WTC11 (cell line): ENCODE data around the gene PTK6. TPM values are rescaled to one million over a fixed set of nuclear protein-coding genes. Genes with fewer than 3 reads are reported as not detected.
"Not testable (repeated sequence)": the region's sequence is repeated elsewhere in the genome, so short reads cannot be mapped to it uniquely, and the experiment has no call there.

Experiments used
- ATAC-seq: fragments of 200-7000 bp; cut with Tn5 transposase; 2 replicates; pipeline ENCODE4 v1.10.0; 2021; ENCODE audit warnings: mild to moderate bottlenecking, moderate library complexity
- CTCF ChIA-PET: fragments of 300-600 bp; sonication (Branson Sonifier 250); formaldehyde crosslinking; loops from one replicate; lab custom pipeline; 2021; ENCODE audit warnings: antibody characterized with exemption; lab: Charles Lee
- POLR2A ChIA-PET: fragments of 350-600 bp; sonication (Branson Sonifier 250); formaldehyde crosslinking; loops from one replicate; lab custom pipeline; 2021; ENCODE audit warnings: antibody characterized with exemption; lab: Charles Lee
- DNase-seq: peaks from one replicate; pipeline ENCODE4 v3.0.0; 2021; ENCODE audit warnings: low spot score
- H3K27ac Mint-ChIP-seq: 2 replicates; pipeline ENCODE4 v1.8.0; 2021; ENCODE audit warnings: mixed read lengths
- H3K27me3 Mint-ChIP-seq: 2 replicates; pipeline ENCODE4 v1.8.0; 2021; ENCODE audit warnings: low read depth, mild to moderate bottlenecking, moderate library complexity, mixed read lengths
- H3K36me3 Mint-ChIP-seq: 2 replicates; pipeline ENCODE4 v1.8.0; 2021; ENCODE audit warnings: mixed read lengths
- H3K4me1 Mint-ChIP-seq: 2 replicates; pipeline ENCODE4 v1.8.0; 2022; ENCODE audit warnings: mixed read lengths
- H3K4me3 Mint-ChIP-seq: 2 replicates; pipeline ENCODE4 v1.8.0; 2021; ENCODE audit warnings: mild to moderate bottlenecking, moderate library complexity, mixed read lengths
- H3K9me3 Mint-ChIP-seq: 2 replicates; pipeline ENCODE4 v1.8.0; 2021; ENCODE audit warnings: mixed read lengths
- ATF1 ChIP-seq: sonication (generic); formaldehyde crosslinking; IDR thresholded peaks from 2 replicates; pipeline ENCODE4 v1.8.1; 2023; ENCODE audit warnings: mild to moderate bottlenecking, moderate library complexity, missing genetic modification reagents
- ATF6 ChIP-seq: sonication (generic); formaldehyde crosslinking; IDR thresholded peaks from 2 replicates; pipeline ENCODE4 v1.8.1; 2023; ENCODE audit warnings: mild to moderate bottlenecking, missing genetic modification reagents
- CREB1 ChIP-seq: sonication (generic); formaldehyde crosslinking; IDR thresholded peaks from 2 replicates; pipeline ENCODE4 v1.8.0; 2023; ENCODE audit warnings: mild to moderate bottlenecking, missing genetic modification reagents
- FOXK1 ChIP-seq: sonication (generic); formaldehyde crosslinking; IDR thresholded peaks from 2 replicates; pipeline ENCODE4 v1.8.0; 2022; ENCODE audit warnings: mild to moderate bottlenecking, moderate library complexity, missing genetic modification reagents
- GRHL2 ChIP-seq: fragments of 250-450 bp; sonication (Bioruptor Pico); IDR thresholded peaks from 2 replicates; pipeline ENCODE4 v1.8.0; 2022; ENCODE audit warnings: mild to moderate bottlenecking, moderate library complexity; ENCODE audit not compliant: insufficient replicate concordance, severe bottlenecking
- HMGA2 ChIP-seq: fragments of 250-450 bp; sonication (Bioruptor Pico); IDR thresholded peaks from 2 replicates; pipeline ENCODE4 v1.4.0; 2021; ENCODE audit warnings: mild to moderate bottlenecking, moderate library complexity
- IRF1 ChIP-seq: sonication (generic); formaldehyde crosslinking; IDR thresholded peaks from 2 replicates; pipeline ENCODE4 v1.8.0; 2023; ENCODE audit warnings: missing genetic modification reagents
- JUN ChIP-seq: sonication (generic); formaldehyde crosslinking; IDR thresholded peaks from 2 replicates; pipeline ENCODE4 v1.8.0; 2023; ENCODE audit warnings: mild to moderate bottlenecking, missing genetic modification reagents
- NFE2L1 ChIP-seq: sonication (generic); formaldehyde crosslinking; IDR thresholded peaks from 2 replicates; pipeline ENCODE4 v1.8.1; 2023; ENCODE audit warnings: missing genetic modification reagents
- NR1H2 ChIP-seq: sonication (generic); formaldehyde crosslinking; IDR thresholded peaks from 2 replicates; pipeline ENCODE4 v1.9.0; 2021; ENCODE audit warnings: mild to moderate bottlenecking, moderate library complexity, missing genetic modification reagents
- PRDM15 ChIP-seq: sonication (generic); formaldehyde crosslinking; IDR thresholded peaks from 2 replicates; pipeline ENCODE4 v1.8.0; 2022; ENCODE audit warnings: missing genetic modification reagents
- RELA ChIP-seq: sonication (generic); formaldehyde crosslinking; IDR thresholded peaks from 2 replicates; pipeline ENCODE4 v1.8.1; 2022; ENCODE audit warnings: missing genetic modification reagents, mild to moderate bottlenecking, borderline replicate concordance
- TEAD1 ChIP-seq: sonication (generic); formaldehyde crosslinking; IDR thresholded peaks from 2 replicates; pipeline ENCODE4 v1.8.0; 2022; ENCODE audit warnings: mild to moderate bottlenecking, missing genetic modification reagents
- USF1 ChIP-seq: sonication (generic); formaldehyde crosslinking; IDR thresholded peaks from 2 replicates; pipeline ENCODE4 v1.8.0; 2022; ENCODE audit warnings: mild to moderate bottlenecking, missing genetic modification reagents
- USF2 ChIP-seq: sonication (generic); formaldehyde crosslinking; IDR thresholded peaks from 2 replicates; pipeline ENCODE4 v1.8.1; 2023; ENCODE audit warnings: mild to moderate bottlenecking, missing genetic modification reagents, moderate library complexity
- ZNF138 ChIP-seq: sonication (generic); formaldehyde crosslinking; conservative IDR thresholded peaks from 2 replicates; pipeline ENCODE4 v1.8.1; 2022; ENCODE audit warnings: mild to moderate bottlenecking, moderate library complexity, missing genetic modification reagents
- ZNF232 ChIP-seq: sonication (generic); formaldehyde crosslinking; IDR thresholded peaks from 2 replicates; pipeline ENCODE4 v1.8.0; 2022; ENCODE audit warnings: mild to moderate bottlenecking, missing genetic modification reagents
- ZNF425 ChIP-seq: fragments of 250-450 bp; sonication (Bioruptor Pico); conservative IDR thresholded peaks from 2 replicates; pipeline ENCODE4 v1.9.0; 2021; ENCODE audit warnings: mild to moderate bottlenecking
- ZNF512 ChIP-seq: sonication (generic); formaldehyde crosslinking; IDR thresholded peaks from 2 replicates; pipeline ENCODE4 v1.8.1; 2022; ENCODE audit warnings: missing genetic modification reagents, borderline replicate concordance
- total RNA-seq: library from RNA; stranded (reverse); gene quantifications from 3 replicates; pipeline ENCODE4 v1.2.3, GENCODE V29; 2021

PTK6 gene
- total RNA-seq, 1 experiment from 2014 or later = 0.22 TPM

- CTCF ChIA-PET = interaction anchor here (0.6 kb wide), 1 partner anchor 718 kb away, joined by 3 read pairs; no protein-coding TSS in a partner anchor
These were observed 22.5 kb upstream of the PTK6 start for GRCh38 chr20:63559485-63560332.

GRCh38 chr20:63558804-63559484, 21.8 kb upstream of the PTK6 start:
- POLR2A ChIA-PET = no interaction called here
- peaks cover 3% of the 10 kb centered on the region for H3K36me3 Mint-ChIP-seq
- H3K4me3 Mint-ChIP-seq = no peak overlapping the region
- ATAC-seq (peak; percentile 15; the same call in 1 of the 2 replicates), DNase-seq (peak; percentile 42)
- H3K27me3 Mint-ChIP-seq = no peaks in the 10 kb centered on the region
- peaks cover 3% of the 10 kb centered on the region; the same call in 1 of the 2 replicates for H3K4me1 Mint-ChIP-seq
- H3K27ac Mint-ChIP-seq = no peak overlapping the region
- H3K9me3 Mint-ChIP-seq = no peaks in the 10 kb centered on the region
- CTCF ChIA-PET = interaction anchor here (0.6 kb wide), 1 partner anchor 717 kb away, joined by 3 read pairs; no protein-coding TSS in a partner anchor
- no peak for TF ChIP-seq NR1H2 (CRISPR knock-in tag)
- no peak for TF ChIP-seq JUN (CRISPR knock-in tag)
- no peak for TF ChIP-seq CREB1 (CRISPR knock-in tag)
- TF ChIP-seq RELA (CRISPR knock-in tag) = no peak
- TF ChIP-seq PRDM15 (CRISPR knock-in tag) = no peak
- no peak for TF ChIP-seq ZNF232
- TF ChIP-seq NFE2L1 (CRISPR knock-in tag) = no peak
- TF ChIP-seq ZNF425 (CRISPR knock-in tag) = no peak
- TF ChIP-seq HMGA2 (CRISPR knock-in tag) = no peak
- TF ChIP-seq GRHL2 (CRISPR knock-in tag) = no peak
- no peak for TF ChIP-seq ATF6 (CRISPR knock-in tag)
- no peak for TF ChIP-seq IRF1 (CRISPR knock-in tag)
- no peak for TF ChIP-seq TEAD1 (CRISPR knock-in tag)
- no peak for TF ChIP-seq FOXK1
- no peak for TF ChIP-seq ZNF512 (CRISPR knock-in tag)
- no peak for TF ChIP-seq ATF1
- no peak for TF ChIP-seq ZNF138 (CRISPR knock-in tag)

More at GRCh38 chr20:63559485-63560332, 22.5 kb upstream of the PTK6 start:
- peak; percentile 59 for DNase-seq
- TF ChIP-seq USF2 (CRISPR knock-in tag) (peak; percentile 43), USF1 (CRISPR knock-in tag) (peak; percentile 52; the same call in 1 of the 2 replicates)
- TF ChIP-seq, all 79 proteins: peak for 2; not testable (repeated sequence) for 77
- H3K27ac Mint-ChIP-seq, ATAC-seq, H3K4me3 Mint-ChIP-seq, H3K9me3 Mint-ChIP-seq, POLR2A ChIA-PET, H3K4me1 Mint-ChIP-seq, H3K36me3 Mint-ChIP-seq, H3K27me3 Mint-ChIP-seq: not testable (repeated sequence)
